HCT116 (cell line): ENCODE results near the gene SUSD2. TPM values are rescaled to one million over a fixed set of nuclear protein-coding genes. Genes with fewer than 3 reads are reported as not detected.

ENCODE experiments used
- ATAC-seq: fragments of 200-7000 bp; cut with Tn5 transposase; 2 replicates; pipeline ENCODE4 v1.9.1; 2020; ENCODE audit warnings: mild to moderate bottlenecking, moderate library complexity
- BruUV-seq: library from RNA; stranded (reverse); fragments of 400-500 nt; replicated peaks from 2 replicates; lab custom pipeline; 2021; lab: Mats Ljungman, UMichigan
- CTCF ChIA-PET: fragments of 300-600 bp; sonication (Branson Sonifier 250); formaldehyde crosslinking; loops from one replicate; lab custom pipeline; 2021; ENCODE audit warnings: antibody characterized with exemption; lab: Charles Lee
- POLR2A ChIA-PET: fragments of 300-600, 350-600 bp; sonication (Branson Sonifier 250); formaldehyde crosslinking; loops from one replicate; lab custom pipeline; 2021; ENCODE audit warnings: antibody characterized with exemption; lab: Charles Lee
- RAD21 ChIA-PET, 2 experiments: fragments of 300-600 bp; sonication (Branson Sonifier 250); formaldehyde crosslinking; loops; one replicate each; lab custom pipeline; 2023; ENCODE audit warnings: low total read pairs in 2 of 2; ENCODE audit not compliant: uncharacterized antibody in 2 of 2, unreplicated experiment in 2 of 2, low non-redundant PET in 1 of 2; lab: Charles Lee
- DNase-seq: peaks from one replicate; pipeline ENCODE4 v3.0.0-alpha.2; 2010; ENCODE audit warnings: low read depth, low spot score
- H2AFZ ChIP-seq: fragments of 200-600 bp; shearing (Covaris generic), sonication (generic); 2 replicates; pipeline ENCODE4 v1.6.1; 2017; ENCODE audit warnings: low read depth, mixed run types, mixed read lengths, antibody characterized with exemption, low read length; ENCODE audit not compliant: poor library complexity, severe bottlenecking
- H3K27ac ChIP-seq: 2 replicates; pipeline ENCODE4 v1.5.1; 2012; ENCODE audit warnings: low read depth, low read length
- H3K27me3 ChIP-seq: fragments of 200-600 bp; sonication (generic); 2 replicates; pipeline ENCODE4 v1.6.1; 2016; ENCODE audit warnings: mixed run types, low read length, mixed read lengths; ENCODE audit not compliant: insufficient read depth
- H3K36me3 ChIP-seq, 2 experiments: fragments of 200-500 bp in 1 of 2; fragments of 200-600 bp in 1 of 2; sonication (Bioruptor generic) in 1 of 2; sonication (generic) in 1 of 2; 2 replicates each; pipeline versions ENCODE4 v1.5.1 to v1.6.1; 2014 to 2016; ENCODE audit warnings: low read length in 2 of 2, inconsistent platforms in 1 of 2, mixed read lengths in 1 of 2, mixed run types in 1 of 2; ENCODE audit not compliant: insufficient read depth in 2 of 2, control insufficient read depth in 1 of 2
- H3K4me1 ChIP-seq, 2 experiments: fragments of 200-600 bp in 1 of 2; sonication (generic) in 1 of 2; 2 replicates each; pipeline versions ENCODE4 v1.5.1 to v1.6.1; 2012 to 2017; ENCODE audit warnings: low read length in 2 of 2, inconsistent platforms in 1 of 2, mild to moderate bottlenecking in 1 of 2, mixed read lengths in 1 of 2, mixed run types in 1 of 2, moderate library complexity in 1 of 2; ENCODE audit not compliant: insufficient read depth in 2 of 2, control insufficient read depth in 1 of 2
- H3K4me2 ChIP-seq: fragments of 200-600 bp; sonication (generic); 2 replicates; pipeline ENCODE4 v1.6.1; 2017; ENCODE audit warnings: mixed run types, low read length, mixed read lengths
- H3K4me3 ChIP-seq, 2 experiments: fragments of 200-600 bp in 1 of 2; sonication (generic) in 1 of 2; replicated peaks in 1 of 2; 2 replicates each; pipeline ENCODE4 v1.5.1; 2011 to 2016; ENCODE audit warnings: low read length in 2 of 2, control low read depth in 1 of 2, low read depth in 1 of 2, mild to moderate bottlenecking in 1 of 2, mixed read lengths in 1 of 2, mixed run types in 1 of 2
- H3K79me2 ChIP-seq: fragments of 200-600 bp; sonication (generic); 2 replicates; pipeline ENCODE4 v1.6.1; 2017; ENCODE audit warnings: mild to moderate bottlenecking, mixed run types, low read length, moderate library complexity, mixed read lengths; ENCODE audit not compliant: insufficient read depth
- H3K9ac ChIP-seq: fragments of 200-600 bp; sonication (generic); 2 replicates; pipeline ENCODE4 v1.6.1; 2016; ENCODE audit warnings: low read length, mixed read lengths
- H3K9me2 ChIP-seq: fragments of 200-600 bp; sonication (generic), shearing (Covaris generic); 2 replicates; pipeline ENCODE4 v1.6.1; 2017; ENCODE audit warnings: mixed run types, mild to moderate bottlenecking, moderate library complexity; ENCODE audit not compliant: insufficient read depth
- H3K9me3 ChIP-seq, 2 experiments: fragments of 200-500 bp in 1 of 2; fragments of 200-600 bp in 1 of 2; sonication (Bioruptor generic) in 1 of 2; sonication (generic) in 1 of 2; 2 replicates each; pipeline ENCODE4 v1.6.1; 2014 to 2017; ENCODE audit warnings: low read length in 2 of 2, mixed read lengths in 2 of 2, inconsistent platforms in 1 of 2, low read depth in 1 of 2, mild to moderate bottlenecking in 1 of 2, mixed run types in 1 of 2, moderate library complexity in 1 of 2; ENCODE audit not compliant: control insufficient read depth in 1 of 2, insufficient read depth in 1 of 2
- H4K20me1 ChIP-seq: fragments of 200-600 bp; sonication (generic), shearing (Covaris generic); 2 replicates; pipeline ENCODE4 v1.6.1; 2017; ENCODE audit warnings: mixed run types, mild to moderate bottlenecking, moderate library complexity; ENCODE audit not compliant: insufficient read depth
- CEBPB ChIP-seq: IDR thresholded peaks from 2 replicates; pipeline ENCODE4 v1.6.1; 2012; ENCODE audit warnings: low read depth
- EZH2 ChIP-seq: fragments of 200-600 bp; sonication (generic); IDR thresholded peaks from 2 replicates; pipeline ENCODE4 v1.6.1; 2017; ENCODE audit warnings: antibody characterized with exemption, mixed run types
- POLR2AphosphoS5 ChIP-seq: IDR thresholded peaks from 2 replicates; pipeline ENCODE4 v1.6.1; 2011; ENCODE audit warnings: mild to moderate bottlenecking, low read depth, low read length, moderate library complexity
- intact Hi-C: fragments of 100-400 bp; cut with micrococcal nuclease; formaldehyde crosslinking; loops from 2 replicates; pipeline ENCODE4 v1.10.0; 2022
- total RNA-seq: library from RNA; stranded (reverse); gene quantifications from one replicate; pipeline ENCODE4 v1.2.1, GENCODE V29; 2021; ENCODE audit not compliant: unreplicated experiment

SUSD2 gene
- total RNA-seq, 1 experiment from 2014 or later: 6.6 TPM

DNA sequence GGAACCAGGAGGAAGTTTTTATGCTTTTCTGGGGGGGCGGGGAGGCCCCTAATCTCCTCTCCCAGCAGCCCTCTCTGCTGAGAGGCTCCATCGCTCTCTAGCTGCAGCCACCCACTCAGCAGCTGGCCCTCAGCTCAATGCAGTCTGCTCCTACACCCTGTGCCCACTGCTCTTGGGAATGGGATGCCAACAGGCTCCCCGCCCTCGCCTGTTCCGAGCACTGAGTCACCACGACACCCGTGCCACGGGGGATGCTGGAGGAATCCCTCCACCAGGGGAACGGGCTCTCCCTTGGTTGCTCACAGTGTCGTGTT, 23.5 kb upstream of the SUSD2 start:
- no peak overlapping the region for H3K9ac ChIP-seq
- RAD21 ChIA-PET: no interaction called here

DNA sequence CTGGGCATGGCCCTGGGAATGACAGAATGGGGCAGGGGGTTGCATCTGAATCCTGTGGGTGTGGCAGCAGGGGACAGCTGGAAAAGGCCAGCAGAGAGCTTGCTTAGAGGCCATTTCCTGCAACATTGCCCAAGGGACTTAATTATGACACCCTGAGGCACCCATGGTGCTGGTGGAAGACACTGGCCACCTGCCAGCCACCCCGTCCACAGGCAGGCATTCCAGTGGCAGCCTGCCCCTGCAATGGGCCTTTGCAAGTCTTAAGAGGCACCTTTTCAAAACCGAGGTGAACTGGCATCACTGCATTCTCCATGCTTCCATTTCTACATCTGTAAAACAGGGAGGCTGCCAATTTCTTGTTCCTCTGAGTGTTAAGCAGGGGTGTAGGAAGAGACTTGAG, 21.6 kb upstream of the SUSD2 start:
- H3K9me2 ChIP-seq: no peaks in the 10 kb centered on the region
- CTCF ChIA-PET: no interaction called here
- H3K9ac ChIP-seq: no peak overlapping the region
- intact Hi-C loops: loop anchor here (10.0 kb wide), 1 partner anchor 145 kb away; the partner anchor contains the start of gene CABIN1
- no peaks in the 10 kb centered on the region for H3K27me3 ChIP-seq
- no peak for DNase-seq
- H3K4me2 ChIP-seq: no peak overlapping the region
- POLR2A ChIA-PET: no interaction called here
- no peak overlapping the region for H2AFZ ChIP-seq
- H3K36me3 ChIP-seq: no peaks in the 10 kb centered on the region
- TF ChIP-seq POLR2AphosphoS5: no peak
- TF ChIP-seq, all 23 proteins: peak for 0
- H4K20me1 ChIP-seq: no peaks in the 10 kb centered on the region
- no peak overlapping the region for H3K27ac ChIP-seq
- no peaks in the 10 kb centered on the region for H3K79me2 ChIP-seq
- H3K4me1 ChIP-seq: peaks cover 18 to 31% of the 10 kb centered on the region in 2 experiments
- RAD21 ChIA-PET: no interaction called here
- BruUV-seq: no TSS peak
- ATAC-seq: no peak
- H3K9me3 ChIP-seq: no peaks in the 10 kb centered on the region
- no peak overlapping the region for H3K4me3 ChIP-seq

More for the DNA sequence above, 23.5 kb upstream of the SUSD2 start:
- H3K4me1 ChIP-seq: peaks cover 18 to 31% of the 10 kb centered on the region in 2 experiments
- TF ChIP-seq CEBPB: no peak
- no peak for TF ChIP-seq EZH2
- TF ChIP-seq, all 23 proteins: peak for 0
- ChIA-PET POLR2A (no interaction called here), CTCF (interaction anchor here (0.8 to 4.4 kb wide), 6 partner anchors 17 to 373 kb away, joined by 3 to 29 read pairs (median 3); no protein-coding TSS in a partner anchor)
- H3K27ac ChIP-seq: peak overlapping the region; percentile 86
- no peak overlapping the region for H2AFZ ChIP-seq
- DNase-seq (no peak), ATAC-seq (no peak)
- H3K9me2 ChIP-seq: no peaks in the 10 kb centered on the region
- peak overlapping the region; percentile 98 for H3K4me2 ChIP-seq
- no peaks in the 10 kb centered on the region for H3K27me3 ChIP-seq
- no peaks in the 10 kb centered on the region for H3K79me2 ChIP-seq
- H3K9me3 ChIP-seq: no peaks in the 10 kb centered on the region
- no peak overlapping the region for H3K4me3 ChIP-seq
- BruUV-seq: no TSS peak
- intact Hi-C loops: loop anchor here (10.0 kb wide), 1 partner anchor 143 kb away; the partner anchor contains the start of gene CABIN1
- no peaks in the 10 kb centered on the region for H3K36me3 ChIP-seq
- no peaks in the 10 kb centered on the region for H4K20me1 ChIP-seq
